ENCODE results near the gene ADAMTS13. TPM values are rescaled to one million over a fixed set of nuclear protein-coding genes. Genes with fewer than 3 reads are reported as not detected.

Gene ADAMTS13
- total and polyA plus RNA-seq, 4 donors = 6.5 to 13.3 (median 10.4) TPM

- no peak for TF ChIP-seq JUND (IDR thresholded peaks at IDR 0.05)
- no peak for TF ChIP-seq NR2F2 (IDR thresholded peaks at IDR 0.05)
- TF ChIP-seq TAF1 (conservative IDR thresholded peaks at IDR 0.05) = no peak
- no peak for TF ChIP-seq FOXA2 (IDR thresholded peaks at IDR 0.05)
Measured at GRCh38 chr9:133445293-133445969, 23.3 kb downstream of the ADAMTS13 start (continued).

- H3K27ac ChIP-seq (ENCODE audit: low read depth in 1 of 2, low read length in 2 of 2) = peak overlapping the region in 1 of 2 donors; percentile 28
- DNase-seq (ENCODE audit: low spot score) = peak; percentile 60
- TF ChIP-seq, protein P1, sequence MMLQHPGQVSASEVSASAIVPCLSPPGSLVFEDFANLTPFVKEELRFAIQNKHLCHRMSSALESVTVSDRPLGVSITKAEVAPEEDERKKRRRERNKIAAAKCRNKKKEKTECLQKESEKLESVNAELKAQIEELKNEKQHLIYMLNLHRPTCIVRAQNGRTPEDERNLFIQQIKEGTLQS (IDR thresholded peaks at IDR 0.05) = no peak
- no peak for TF ChIP-seq EGR1 (IDR thresholded peaks at IDR 0.05; ENCODE audit: low read depth in 2 of 2)
- peak in 1 of 2 donors; percentile 75 for TF ChIP-seq RXRA (IDR thresholded peaks at IDR 0.05)
- TF ChIP-seq NR2F2 (IDR thresholded peaks at IDR 0.05) = no peak
- TF ChIP-seq, protein P2, sequence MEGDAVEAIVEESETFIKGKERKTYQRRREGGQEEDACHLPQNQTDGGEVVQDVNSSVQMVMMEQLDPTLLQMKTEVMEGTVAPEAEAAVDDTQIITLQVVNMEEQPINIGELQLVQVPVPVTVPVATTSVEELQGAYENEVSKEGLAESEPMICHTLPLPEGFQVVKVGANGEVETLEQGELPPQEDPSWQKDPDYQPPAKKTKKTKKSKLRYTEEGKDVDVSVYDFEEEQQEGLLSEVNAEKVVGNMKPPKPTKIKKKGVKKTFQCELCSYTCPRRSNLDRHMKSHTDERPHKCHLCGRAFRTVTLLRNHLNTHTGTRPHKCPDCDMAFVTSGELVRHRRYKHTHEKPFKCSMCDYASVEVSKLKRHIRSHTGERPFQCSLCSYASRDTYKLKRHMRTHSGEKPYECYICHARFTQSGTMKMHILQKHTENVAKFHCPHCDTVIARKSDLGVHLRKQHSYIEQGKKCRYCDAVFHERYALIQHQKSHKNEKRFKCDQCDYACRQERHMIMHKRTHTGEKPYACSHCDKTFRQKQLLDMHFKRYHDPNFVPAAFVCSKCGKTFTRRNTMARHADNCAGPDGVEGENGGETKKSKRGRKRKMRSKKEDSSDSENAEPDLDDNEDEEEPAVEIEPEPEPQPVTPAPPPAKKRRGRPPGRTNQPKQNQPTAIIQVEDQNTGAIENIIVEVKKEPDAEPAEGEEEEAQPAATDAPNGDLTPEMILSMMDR (IDR thresholded peaks at IDR 0.05; ENCODE audit: low read depth, low read length, missing input control) = no peak
- TF ChIP-seq RAD21 (IDR thresholded peaks at IDR 0.05) = peak in 1 of 2 donors; percentile 53
- peak; percentile 67 for TF ChIP-seq YY1 (IDR thresholded peaks at IDR 0.05)
- TF ChIP-seq TAF1 (conservative IDR thresholded peaks at IDR 0.05) = no peak
- TF ChIP-seq, protein P3, sequence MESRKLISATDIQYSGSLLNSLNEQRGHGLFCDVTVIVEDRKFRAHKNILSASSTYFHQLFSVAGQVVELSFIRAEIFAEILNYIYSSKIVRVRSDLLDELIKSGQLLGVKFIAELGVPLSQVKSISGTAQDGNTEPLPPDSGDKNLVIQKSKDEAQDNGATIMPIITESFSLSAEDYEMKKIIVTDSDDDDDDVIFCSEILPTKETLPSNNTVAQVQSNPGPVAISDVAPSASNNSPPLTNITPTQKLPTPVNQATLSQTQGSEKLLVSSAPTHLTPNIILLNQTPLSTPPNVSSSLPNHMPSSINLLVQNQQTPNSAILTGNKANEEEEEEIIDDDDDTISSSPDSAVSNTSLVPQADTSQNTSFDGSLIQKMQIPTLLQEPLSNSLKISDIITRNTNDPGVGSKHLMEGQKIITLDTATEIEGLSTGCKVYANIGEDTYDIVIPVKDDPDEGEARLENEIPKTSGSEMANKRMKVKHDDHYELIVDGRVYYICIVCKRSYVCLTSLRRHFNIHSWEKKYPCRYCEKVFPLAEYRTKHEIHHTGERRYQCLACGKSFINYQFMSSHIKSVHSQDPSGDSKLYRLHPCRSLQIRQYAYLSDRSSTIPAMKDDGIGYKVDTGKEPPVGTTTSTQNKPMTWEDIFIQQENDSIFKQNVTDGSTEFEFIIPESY (IDR thresholded peaks at IDR 0.05) = no peak
- TF ChIP-seq MAX (IDR thresholded peaks at IDR 0.05) = no peak
- peak; percentile 98 for TF ChIP-seq SP1 (IDR thresholded peaks at IDR 0.05)
- peak; percentile 19 for TF ChIP-seq FOXA1 (IDR thresholded peaks at IDR 0.05)
- TF ChIP-seq HNF4G (IDR thresholded peaks at IDR 0.05) = peak; percentile 95
- TF ChIP-seq GABPA (IDR thresholded peaks at IDR 0.05 in 1 of 2, conservative IDR thresholded peaks at IDR 0.05 in 1 of 2) = peak in 1 of 2 donors; percentile 72
- TF ChIP-seq HNF4A (conservative IDR thresholded peaks at IDR 0.05) = peak; percentile 98 to 99
- no peak for TF ChIP-seq JUND (IDR thresholded peaks at IDR 0.05)
- TF ChIP-seq FOXA2 (IDR thresholded peaks at IDR 0.05) = no peak
- TF ChIP-seq, protein P4, sequence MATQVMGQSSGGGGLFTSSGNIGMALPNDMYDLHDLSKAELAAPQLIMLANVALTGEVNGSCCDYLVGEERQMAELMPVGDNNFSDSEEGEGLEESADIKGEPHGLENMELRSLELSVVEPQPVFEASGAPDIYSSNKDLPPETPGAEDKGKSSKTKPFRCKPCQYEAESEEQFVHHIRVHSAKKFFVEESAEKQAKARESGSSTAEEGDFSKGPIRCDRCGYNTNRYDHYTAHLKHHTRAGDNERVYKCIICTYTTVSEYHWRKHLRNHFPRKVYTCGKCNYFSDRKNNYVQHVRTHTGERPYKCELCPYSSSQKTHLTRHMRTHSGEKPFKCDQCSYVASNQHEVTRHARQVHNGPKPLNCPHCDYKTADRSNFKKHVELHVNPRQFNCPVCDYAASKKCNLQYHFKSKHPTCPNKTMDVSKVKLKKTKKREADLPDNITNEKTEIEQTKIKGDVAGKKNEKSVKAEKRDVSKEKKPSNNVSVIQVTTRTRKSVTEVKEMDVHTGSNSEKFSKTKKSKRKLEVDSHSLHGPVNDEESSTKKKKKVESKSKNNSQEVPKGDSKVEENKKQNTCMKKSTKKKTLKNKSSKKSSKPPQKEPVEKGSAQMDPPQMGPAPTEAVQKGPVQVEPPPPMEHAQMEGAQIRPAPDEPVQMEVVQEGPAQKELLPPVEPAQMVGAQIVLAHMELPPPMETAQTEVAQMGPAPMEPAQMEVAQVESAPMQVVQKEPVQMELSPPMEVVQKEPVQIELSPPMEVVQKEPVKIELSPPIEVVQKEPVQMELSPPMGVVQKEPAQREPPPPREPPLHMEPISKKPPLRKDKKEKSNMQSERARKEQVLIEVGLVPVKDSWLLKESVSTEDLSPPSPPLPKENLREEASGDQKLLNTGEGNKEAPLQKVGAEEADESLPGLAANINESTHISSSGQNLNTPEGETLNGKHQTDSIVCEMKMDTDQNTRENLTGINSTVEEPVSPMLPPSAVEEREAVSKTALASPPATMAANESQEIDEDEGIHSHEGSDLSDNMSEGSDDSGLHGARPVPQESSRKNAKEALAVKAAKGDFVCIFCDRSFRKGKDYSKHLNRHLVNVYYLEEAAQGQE (IDR thresholded peaks at IDR 0.05) = peak; percentile 63
Measured at GRCh38 chr9:133448487-133448972, 26.4 kb downstream of the ADAMTS13 start.

More at GRCh38 chr9:133448487-133448972, 26.4 kb downstream of the ADAMTS13 start:
- Histone ChIP-seq H3K4me3 (ENCODE audit: low read depth in 1 of 3, low read length in 3 of 3) (no peak overlapping the region), H3K9ac (ENCODE audit: low read depth in 1 of 2, low read length in 2 of 2) (no peak overlapping the region), H3K36me3 (ENCODE audit: control insufficient read depth in 4 of 4, insufficient read depth in 3 of 4, low read depth in 1 of 4, low read length in 3 of 4) (no peaks in the 10 kb centered on the region), H3K4me1 (ENCODE audit: control insufficient read depth in 4 of 4, insufficient read depth in 4 of 4, low read length in 3 of 4) (peaks cover 4 to 16% (median 11%) of the 10 kb centered on the region in 4 donors), H3K9me3 (ENCODE audit: control insufficient read depth in 4 of 4, low read length in 3 of 4) (no peaks in the 10 kb centered on the region), H3K27me3 (ENCODE audit: control insufficient read depth in 4 of 4, insufficient read depth in 4 of 4, low read length in 3 of 4) (no peaks in the 10 kb centered on the region)
- WGBS = 31% methylated on average over 13 of the region's 13 CpGs

Measured in liver (tissue), 9 donors.